Tibial nerve (tissue), 4 donors: Measurements from ENCODE around the gene HS2ST1.

Source experiments
- CTCF ChIP-seq, 5 experiments: fragments of 200-600 bp in 3 of 5; fragments of 450-650 bp in 2 of 5; sonication (generic) in 3 of 5; IDR thresholded peaks; one replicate each; pipeline ENCODE4 v1.5.1; 2016 to 2019; ENCODE audit warnings: antibody characterized with exemption in 5 of 5, mild to moderate bottlenecking in 3 of 5, moderate library complexity in 2 of 5
- EP300 ChIP-seq, 2 donors: sonication (generic); formaldehyde crosslinking; IDR thresholded peaks; one replicate each; pipeline ENCODE4 v1.6.1; 2017; ENCODE audit warnings: antibody characterized with exemption in 2 of 2, mild to moderate bottlenecking in 1 of 2
- POLR2A ChIP-seq, 2 donors: fragments of 450-650 bp; IDR thresholded peaks; one replicate each; pipeline ENCODE4 v1.6.1; 2017; ENCODE audit warnings: antibody characterized with exemption in 2 of 2, mild to moderate bottlenecking in 2 of 2, moderate library complexity in 2 of 2

- TF ChIP-seq CTCF (IDR thresholded peaks at IDR 0.05): no peak
- TF ChIP-seq POLR2A (IDR thresholded peaks at IDR 0.05): no peak
- no peak for TF ChIP-seq EP300 (IDR thresholded peaks at IDR 0.05)
These were observed 178.4 kb downstream of the HS2ST1 start for GRCh38 chr1:87092846-87093245.
